Lung (tissue), 12 donors: ENCODE data around the gene RPP14. TPM values are rescaled to one million over a fixed set of nuclear protein-coding genes. Genes with fewer than 3 reads are reported as not detected.

Experiments used
- ATAC-seq: fragments of 200-7000 bp; cut with Tn5 transposase; one replicate; pipeline ENCODE4 v1.9.1; 2020; ENCODE audit warnings: moderate number of reproducible peaks; ENCODE audit not compliant: insufficient read depth, low FRiP score
- DNase-seq, 3 donors: peaks; one replicate each; pipeline ENCODE4 v3.0.0-alpha.2; 2013 to 2017
- H3K27ac ChIP-seq, 2 donors: one replicate each; pipeline ENCODE4 v1.5.1; 2013; ENCODE audit warnings: mild to moderate bottlenecking in 2 of 2, moderate library complexity in 2 of 2, control low read depth in 1 of 2, inconsistent platforms in 1 of 2, low read depth in 1 of 2, low read length in 1 of 2
- H3K27me3 ChIP-seq, 3 donors: one replicate each; pipeline ENCODE4 v1.5.1; 2013; ENCODE audit warnings: low read length in 2 of 3; ENCODE audit not compliant: control insufficient read depth in 3 of 3, insufficient read depth in 3 of 3
- H3K36me3 ChIP-seq, 4 donors: one replicate each; pipeline ENCODE4 v1.5.1; 2013; ENCODE audit warnings: low read length in 4 of 4, mild to moderate bottlenecking in 1 of 4, moderate library complexity in 1 of 4; ENCODE audit not compliant: control insufficient read depth in 4 of 4, insufficient read depth in 4 of 4
- H3K4me1 ChIP-seq, 5 donors: one replicate each; pipeline ENCODE4 v1.5.1; 2013; ENCODE audit warnings: low read length in 5 of 5, mild to moderate bottlenecking in 2 of 5, moderate library complexity in 1 of 5; ENCODE audit not compliant: control insufficient read depth in 5 of 5, insufficient read depth in 5 of 5
- H3K4me3 ChIP-seq: one replicate; pipeline ENCODE4 v1.5.1; 2013; ENCODE audit warnings: mild to moderate bottlenecking, control low read depth, moderate library complexity
- H3K9ac ChIP-seq, 2 donors: one replicate each; pipeline ENCODE4 v1.5.1; 2013; ENCODE audit warnings: low read length in 2 of 2, control low read depth in 1 of 2; ENCODE audit not compliant: insufficient read depth in 1 of 2
- H3K9me3 ChIP-seq, 4 donors: one replicate each; pipeline ENCODE4 v1.5.1; 2013; ENCODE audit warnings: low read length in 3 of 4, mild to moderate bottlenecking in 1 of 4, moderate library complexity in 1 of 4; ENCODE audit not compliant: control insufficient read depth in 4 of 4, insufficient read depth in 3 of 4
- CTCF ChIP-seq: IDR thresholded peaks from 2 replicates; pipeline ENCODE4 v1.5.1; 2012; ENCODE audit warnings: mild to moderate bottlenecking; ENCODE audit errors: control extremely low read depth, extremely low read depth
- WGBS, 2 donors: extraction: QIAGEN DNeasy Blood & Tissue Kit; methylation state at CpG; one replicate each; pipeline ENCODE4 v1.1.7; 2013; 5-methylcytosine and 5-hydroxymethylcytosine counted together
- polyA plus RNA-seq, 2 donors: library from polyadenylated mRNA; stranded (reverse); fragments of 200-250 nt; gene quantifications; one replicate each; pipeline ENCODE4 v1.2.1, GENCODE V29; 2013
- total RNA-seq, 2 donors: library from RNA; depleted of rRNA in 1 of 2; stranded (reverse); fragments of >200 nt in 1 of 2; gene quantifications; one replicate each; pipeline ENCODE4 v1.2.1, GENCODE V29; 2014 to 2021
- donor health status: control.
- donor health status: control.
- donor health status: Bipolar disorder and iron deficiency.
- donor health status: healthy.
- donor health status: DM: yes; HTN: yes; CAD: no.

The RPP14 gene
- total and polyA plus RNA-seq, 4 donors, result 6.8 to 14.2 (median 10.8) TPM

GRCh38 chr3:58298190-58298589, 7.9 kb upstream of the RPP14 start:
- ATAC-seq (no peak), DNase-seq (no peak)
- Histone ChIP-seq H3K9me3 (no peaks in the 10 kb centered on the region), H3K4me1 (no peaks in the 10 kb centered on the region), H3K9ac (no peak overlapping the region), H3K4me3 (no peak overlapping the region), H3K27me3 (peaks cover 0 to 4% (median 0%) of the 10 kb centered on the region in 3 donors), H3K36me3 (no peaks in the 10 kb centered on the region), H3K27ac (no peak overlapping the region)
- no peak for TF ChIP-seq CTCF
- WGBS, 2 donors, result 73 to 80% methylated on average over 3 of the region's 3 CpGs

GRCh38 chr3:58299075-58299474, 7.0 kb upstream of the RPP14 start:
- 61 to 79% methylated on average over 2 of the region's 2 CpGs for WGBS, 2 donors
- Histone ChIP-seq H3K9ac (no peak overlapping the region), H3K4me1 (no peaks in the 10 kb centered on the region), H3K36me3 (no peaks in the 10 kb centered on the region), H3K27ac (no peak overlapping the region), H3K4me3 (no peak overlapping the region), H3K27me3 (peaks cover 0 to 4% (median 0%) of the 10 kb centered on the region in 3 donors), H3K9me3 (no peaks in the 10 kb centered on the region)
- DNase-seq (no peak), ATAC-seq (no peak)
- no peak for TF ChIP-seq CTCF

- TF ChIP-seq CTCF, result peak; percentile 19
- H3K9me3 ChIP-seq, result no peaks in the 10 kb centered on the region
- peaks cover 0 to 4% (median 0%) of the 10 kb centered on the region in 3 donors for H3K27me3 ChIP-seq
- H3K36me3 ChIP-seq, result no peaks in the 10 kb centered on the region
- no peak overlapping the region for H3K27ac ChIP-seq
- DNase-seq (peak; percentile 22 to 72 (median 65)), ATAC-seq (no peak)
- no peaks in the 10 kb centered on the region for H3K4me1 ChIP-seq
- WGBS, 2 donors, result 15 to 21% methylated on average over 8 of the region's 8 CpGs
- no peak overlapping the region for H3K4me3 ChIP-seq
- no peak overlapping the region for H3K9ac ChIP-seq
Observed at GRCh38 chr3:58299839-58300516, 6.1 kb upstream of the RPP14 start.
